ENCODE results near the gene NXN.

NXN gene

GRCh38 chr17:979539-980405 is at the start of gene NXN:
NXN (minus strand) TSS chr17:979776.
- peak; percentile 81 for DNase-seq (ENCODE audit: low spot score)

DNA sequence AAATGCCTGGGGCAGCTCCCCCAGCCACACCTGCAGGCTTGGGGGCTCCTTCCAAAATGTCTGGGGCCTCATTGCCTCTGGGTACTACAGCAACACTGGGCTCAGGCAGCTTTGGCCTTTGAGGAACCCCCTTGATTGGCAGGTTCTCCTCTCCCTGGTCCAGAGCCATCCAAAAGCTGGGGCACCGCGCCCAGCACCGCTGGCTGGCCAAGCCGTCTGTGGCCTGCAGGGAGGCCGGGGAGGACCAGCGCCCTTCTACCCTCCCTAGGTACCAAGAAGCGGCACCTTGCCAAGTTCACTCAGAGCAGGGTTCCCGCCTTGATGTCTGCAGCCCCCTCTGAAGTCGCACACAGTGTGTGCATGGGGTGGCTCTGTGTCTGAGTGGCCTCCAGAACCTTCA is 47.5 kb upstream of the NXN start:
- no peak for DNase-seq (ENCODE audit: low spot score)

GRCh38 chr17:1026599-1026975 is 47.0 kb upstream of the NXN start:
- DNase-seq (ENCODE audit: low spot score), result no peak

GRCh38 chr17:1025733-1026598 is 46.4 kb upstream of the NXN start:
- DNase-seq (ENCODE audit: low spot score), result no peak

GRCh38 chr17:1024076-1024475 is 44.5 kb upstream of the NXN start:
- no peak for DNase-seq (ENCODE audit: low spot score)

DNA sequence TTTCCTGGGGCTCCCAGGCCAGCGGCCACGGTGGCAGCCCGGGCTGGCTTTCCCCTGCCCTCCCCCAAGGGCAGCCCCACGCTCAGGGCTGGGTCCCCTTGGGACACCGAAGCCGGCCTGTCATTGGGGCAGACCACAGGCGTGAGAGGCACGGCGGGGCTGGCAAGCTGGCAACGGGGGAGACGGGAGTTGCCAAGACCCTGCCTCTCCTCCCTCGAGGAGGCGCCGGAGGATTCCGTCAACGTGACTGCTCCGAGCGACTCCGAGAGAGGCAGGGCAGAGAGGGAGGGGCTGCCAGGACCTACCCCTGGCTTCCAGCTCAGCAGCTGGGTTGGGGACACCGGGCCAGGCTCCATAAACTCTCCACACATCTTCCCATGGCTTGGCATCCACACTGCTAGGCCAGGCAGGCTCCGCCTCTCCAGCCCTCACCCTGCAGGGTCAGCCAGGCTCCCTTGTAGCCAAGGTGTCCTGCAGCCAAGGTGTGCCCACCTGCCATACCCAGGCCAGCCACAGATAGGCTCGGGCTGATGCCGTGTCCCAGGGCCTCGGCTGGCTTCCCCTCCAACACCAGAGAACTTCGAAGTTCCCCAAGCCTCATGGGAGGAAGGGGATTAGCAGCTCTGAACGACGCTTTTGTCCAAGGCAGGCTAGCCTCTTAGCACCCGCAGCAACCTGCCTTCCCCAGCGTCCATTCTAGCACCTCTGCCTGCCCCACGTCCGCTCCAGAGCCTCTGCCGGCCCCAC is 42.9 kb upstream of the NXN start:
- DNase-seq (ENCODE audit: low spot score), result no peak

GRCh38 chr17:1021147-1021546 is 41.6 kb upstream of the NXN start:
- DNase-seq (ENCODE audit: low spot score), result no peak

- DNase-seq (ENCODE audit: low spot score), result no peak
These were observed 39.9 kb upstream of the NXN start for GRCh38 chr17:1019451-1019850.

DNA sequence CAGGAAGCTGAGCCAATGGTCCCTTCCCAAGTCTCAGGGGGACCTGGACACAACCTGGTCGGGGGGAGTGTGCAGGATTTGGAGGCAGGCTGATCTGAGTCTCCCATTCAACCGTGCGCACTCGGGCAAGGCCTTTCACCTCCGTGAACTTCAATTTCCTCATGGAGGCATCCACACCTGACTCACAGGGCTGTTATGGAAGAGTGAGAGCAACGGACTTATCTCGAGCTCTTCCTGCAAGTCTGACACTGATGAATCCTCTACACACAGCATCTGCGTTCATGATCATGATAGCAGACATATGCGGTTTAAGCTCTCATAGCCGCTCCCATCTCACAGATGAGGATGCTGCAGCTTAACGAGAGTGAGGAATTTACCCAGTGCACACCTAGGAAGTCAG is 39.0 kb upstream of the NXN start:
- no peak for DNase-seq (ENCODE audit: low spot score)

DNA sequence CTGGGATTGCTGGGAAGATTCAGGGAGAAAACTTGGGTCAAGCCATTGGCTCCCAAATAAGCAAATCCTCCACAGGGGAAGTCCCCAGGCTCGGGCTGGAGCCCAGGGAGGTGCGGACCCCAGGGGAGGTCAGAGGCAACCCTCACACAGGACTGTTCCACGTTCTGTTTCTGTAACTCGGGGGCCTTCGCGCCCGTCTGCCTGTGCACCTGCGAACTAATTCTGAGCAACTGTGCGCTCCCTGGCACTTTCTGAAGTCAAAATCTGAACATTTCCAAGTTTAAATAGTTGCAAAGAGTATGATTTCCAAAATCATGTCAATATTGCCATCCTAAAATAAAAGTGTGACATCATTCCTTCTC is 34.1 kb upstream of the NXN start:
- no peak for DNase-seq (ENCODE audit: low spot score)

DNA sequence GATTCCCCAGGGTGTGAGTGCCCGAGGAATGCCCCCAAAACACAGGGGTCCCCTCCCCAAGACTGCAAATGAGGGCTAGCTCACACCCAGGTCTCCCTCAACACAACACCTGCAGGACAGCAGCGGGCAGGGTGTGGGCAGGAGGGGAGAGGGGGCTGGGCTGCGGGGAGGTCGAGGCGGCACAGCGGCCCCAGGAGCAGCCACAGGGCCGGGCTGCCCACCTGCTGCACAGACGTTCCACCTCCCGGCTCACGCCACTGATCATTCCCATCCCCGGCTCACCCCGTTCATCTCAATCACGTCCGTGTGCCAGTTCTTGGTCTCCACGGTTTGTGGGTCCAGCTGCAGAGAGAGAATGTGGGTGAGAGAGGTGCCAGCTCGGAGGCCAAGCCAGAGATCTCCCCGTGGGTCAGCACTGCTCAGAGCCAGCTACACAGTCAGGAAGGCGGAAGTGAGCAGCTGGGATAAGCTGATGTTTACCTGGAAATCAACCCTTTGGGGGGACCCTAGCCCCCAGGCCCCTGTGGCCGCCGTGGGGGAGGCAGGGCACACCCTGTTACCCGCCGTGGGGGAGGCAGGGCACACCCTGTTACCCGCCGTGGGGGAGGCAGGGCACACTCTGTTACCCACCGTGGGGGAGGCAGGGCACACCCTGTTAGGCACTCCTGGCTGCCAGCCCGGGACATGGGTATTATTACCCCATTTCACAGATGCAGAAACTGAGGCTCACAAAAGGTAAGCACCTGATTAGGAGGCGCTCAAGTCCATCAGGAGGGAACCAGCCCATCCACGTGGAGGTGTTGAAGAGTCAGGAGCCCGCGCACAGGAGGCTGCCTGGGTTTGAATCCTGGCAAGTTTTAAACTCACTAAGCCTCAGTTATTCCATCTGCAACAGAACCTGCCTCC is 33.5 kb upstream of the NXN start:
- no peak for DNase-seq (ENCODE audit: low spot score)

DNA sequence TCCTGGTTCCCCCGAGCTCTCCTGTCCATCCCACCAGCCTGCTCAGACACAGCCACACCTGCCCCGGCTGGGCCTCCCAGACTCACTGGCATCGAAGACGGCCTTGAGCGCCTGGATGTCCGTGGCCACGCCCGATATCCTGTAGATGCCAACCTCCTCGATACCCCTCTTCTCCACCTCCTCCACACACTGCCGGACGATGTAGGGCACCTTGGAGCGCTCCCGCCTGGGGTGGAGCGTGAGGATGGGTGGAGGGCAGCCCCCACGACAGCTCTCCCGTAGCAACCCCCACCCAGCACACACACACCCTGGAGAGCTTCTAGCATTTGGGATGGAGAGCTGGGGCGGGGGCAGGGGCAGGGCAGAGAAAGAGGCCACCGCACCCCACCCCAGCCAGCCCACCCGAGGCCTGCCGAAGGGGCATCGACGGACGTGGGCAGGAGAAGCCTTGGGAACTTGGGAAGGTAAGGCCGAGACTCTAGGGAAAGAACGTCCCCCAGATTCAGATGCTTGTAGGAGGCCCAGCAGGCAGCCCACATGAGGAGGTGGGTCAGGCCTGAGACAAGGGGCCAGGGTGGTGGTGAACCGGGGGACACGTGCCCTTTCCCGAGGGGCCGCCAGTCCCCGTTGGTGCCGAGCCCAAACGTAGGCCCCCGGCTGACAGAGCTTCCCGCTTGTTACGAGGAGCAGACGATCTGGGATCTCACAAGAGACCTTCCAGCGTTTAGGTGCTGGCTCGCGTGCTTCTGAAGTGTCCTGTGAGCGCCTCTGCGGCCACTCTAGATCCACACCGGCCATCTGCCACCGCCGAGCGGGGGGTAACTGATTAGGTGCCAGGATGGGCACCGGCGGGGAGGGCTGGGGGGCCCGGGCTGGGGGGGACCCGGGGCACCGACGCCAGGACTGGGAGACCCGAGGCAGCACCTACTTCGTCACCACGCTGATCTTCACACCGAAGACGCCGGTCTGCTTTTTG is 32.5 kb upstream of the NXN start:
- DNase-seq (ENCODE audit: low spot score), result no peak

DNA sequence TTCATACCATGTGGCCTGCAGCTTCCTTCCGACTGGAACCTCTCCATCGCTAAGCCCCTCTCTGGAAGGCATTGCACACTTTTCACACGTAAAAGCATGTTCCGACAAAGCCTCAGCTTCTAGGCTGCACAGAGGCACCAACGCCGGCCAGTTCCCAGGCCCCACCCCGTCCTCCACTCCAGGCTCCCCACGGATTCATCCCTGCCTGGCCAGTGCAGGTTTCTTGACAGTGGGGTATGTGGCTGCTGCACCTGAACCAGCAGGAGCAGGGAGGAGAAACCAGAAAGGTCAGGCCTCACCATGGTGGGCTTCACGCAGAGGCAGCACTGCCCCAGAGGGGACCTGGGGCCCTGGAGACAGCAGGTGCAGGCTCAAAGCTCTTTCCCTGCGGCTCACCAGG is 31.6 kb upstream of the NXN start:
- no peak for DNase-seq (ENCODE audit: low spot score)

- DNase-seq (ENCODE audit: low spot score), result no peak
These were observed 31.0 kb upstream of the NXN start for GRCh38 chr17:1010586-1010985.

- DNase-seq (ENCODE audit: low spot score), result no peak
These were observed 30.5 kb upstream of the NXN start for GRCh38 chr17:1010086-1010450.

DNA sequence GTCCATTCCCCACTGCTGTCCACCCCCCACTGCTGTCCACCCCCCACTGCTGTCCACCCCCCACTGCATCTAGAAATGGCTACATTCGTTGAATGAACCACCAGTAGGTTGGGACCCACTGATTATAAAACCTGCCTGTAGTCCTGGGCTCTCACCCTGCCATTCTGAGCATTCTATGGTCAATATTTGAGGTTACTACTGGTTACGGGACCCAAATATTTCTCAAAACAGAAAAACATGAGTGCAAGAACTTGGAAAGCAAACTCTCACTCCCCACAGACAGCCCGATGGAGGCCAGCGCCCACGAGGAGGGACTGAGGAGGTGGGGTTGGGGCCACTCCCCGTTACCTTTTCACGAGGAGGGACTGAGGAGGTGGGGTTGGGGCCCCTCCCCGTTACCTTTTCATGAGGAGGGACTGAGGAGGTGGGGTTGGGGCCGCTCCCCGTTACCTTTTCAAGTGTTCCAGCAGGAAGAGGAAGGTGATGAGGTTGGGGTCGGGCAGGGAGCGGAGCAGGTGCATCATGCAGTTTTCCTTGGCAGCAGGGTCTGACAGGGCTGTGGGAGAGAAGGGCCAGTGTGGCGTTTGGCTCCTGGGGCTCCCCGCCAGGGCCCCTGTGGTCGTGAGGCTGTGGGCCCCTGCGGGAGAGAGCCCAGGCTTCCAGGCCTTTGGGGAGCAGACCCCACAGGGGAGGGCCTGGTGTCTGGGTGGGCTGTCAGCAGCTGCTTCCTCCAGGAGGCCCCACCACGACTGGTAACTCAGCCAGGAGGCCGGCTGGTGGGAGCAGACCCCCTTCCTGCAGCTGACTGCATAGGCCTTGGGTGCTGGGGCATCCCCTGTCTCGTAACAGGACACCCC is 29.9 kb upstream of the NXN start:
- DNase-seq (ENCODE audit: low spot score), result no peak

- no peak for DNase-seq (ENCODE audit: low spot score)
These were observed 28.6 kb upstream of the NXN start for GRCh38 chr17:1008008-1008761.

- DNase-seq (ENCODE audit: low spot score), result no peak
These were observed 27.9 kb upstream of the NXN start for GRCh38 chr17:1007310-1008007.
